ENCODE measurements around the gene KATNB1.
"Not testable (repeated sequence)": the region's sequence is repeated elsewhere in the genome, so short reads cannot be mapped to it uniquely, and the experiment has no call there.

KATNB1 gene

DNA sequence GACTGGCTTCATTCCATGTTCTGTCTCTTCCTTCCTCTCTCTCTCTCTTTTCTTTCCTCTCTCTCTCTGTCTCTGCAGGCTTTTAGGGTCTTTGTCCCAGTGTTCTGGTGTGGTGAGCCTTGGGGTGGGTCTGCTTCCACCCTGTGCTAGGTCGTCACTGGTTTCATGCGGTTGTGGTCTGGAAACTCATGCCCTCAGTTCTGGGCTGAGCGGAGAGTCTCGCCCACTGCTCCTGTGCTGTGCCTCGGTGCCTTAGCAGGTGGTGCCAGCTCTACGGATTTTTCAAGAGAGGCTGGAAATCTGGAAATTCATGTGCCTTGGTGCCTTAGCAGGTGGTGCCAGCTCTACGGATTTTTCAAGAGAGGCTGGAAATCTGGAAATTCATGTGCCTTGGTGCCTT, 10.7 kb downstream of the KATNB1 start:
- not testable (repeated sequence) for DNase-seq

DNA sequence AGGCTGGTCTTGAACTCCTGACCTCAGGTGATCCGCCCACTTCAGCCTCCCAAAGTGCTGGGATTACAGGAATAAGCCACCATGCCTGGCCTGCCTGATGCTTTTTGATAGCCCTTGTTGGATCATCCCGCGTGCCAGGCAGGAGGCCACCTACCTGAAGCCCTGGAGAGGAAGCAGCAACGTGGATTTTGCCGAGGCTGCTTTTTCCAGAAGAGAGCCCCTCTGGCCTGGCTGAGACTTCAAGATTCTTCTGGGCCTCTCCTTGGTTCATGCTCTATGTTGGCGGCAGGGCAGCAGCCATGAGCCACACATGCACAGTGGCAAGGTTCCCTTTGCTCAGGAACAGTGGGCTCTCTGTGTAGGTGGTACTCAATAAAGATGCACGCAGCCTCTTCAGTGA, 11.5 kb downstream of the KATNB1 start:
- DNase-seq, result no peak

DNA sequence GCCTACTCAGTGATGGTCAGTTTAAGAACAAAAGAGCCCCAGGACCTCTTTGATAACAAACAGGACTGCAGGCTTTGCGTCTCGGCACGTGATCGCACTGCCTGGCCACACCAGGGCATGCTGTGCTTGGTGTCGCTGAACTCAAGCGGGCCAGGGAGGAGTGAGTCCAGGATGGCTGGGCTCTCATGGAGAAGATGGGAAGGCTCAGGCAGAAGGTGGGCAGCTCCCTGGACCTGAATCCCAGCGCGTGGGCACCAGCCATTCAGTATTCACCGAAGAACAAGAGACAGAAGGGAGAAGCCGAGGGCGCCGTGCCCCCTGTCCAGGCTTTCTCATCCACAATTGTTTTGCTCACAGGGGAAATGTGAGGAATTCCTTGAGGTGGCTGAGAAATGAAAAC, 11.9 kb downstream of the KATNB1 start:
- DNase-seq, result no peak

DNA sequence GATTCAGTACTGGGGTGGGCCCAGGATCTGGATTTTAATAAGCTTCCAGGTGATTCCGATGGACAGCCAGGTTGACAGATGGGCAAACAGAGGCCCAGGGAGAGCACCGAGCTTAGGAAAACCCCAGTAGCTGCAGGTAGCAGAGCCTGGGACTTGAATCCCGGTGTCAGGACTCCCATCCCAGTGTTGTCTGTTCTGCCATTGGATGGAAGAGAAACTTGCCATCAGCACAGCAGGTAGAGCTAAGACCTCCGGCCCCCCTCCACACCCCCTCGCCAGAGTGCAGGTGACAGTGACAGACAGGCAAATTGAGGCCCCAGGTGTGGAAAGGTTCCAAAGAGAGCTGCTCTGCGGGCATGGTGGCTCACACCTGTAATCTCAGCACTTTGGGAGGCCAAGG, 12.4 kb downstream of the KATNB1 start:
- DNase-seq, result no peak

DNA sequence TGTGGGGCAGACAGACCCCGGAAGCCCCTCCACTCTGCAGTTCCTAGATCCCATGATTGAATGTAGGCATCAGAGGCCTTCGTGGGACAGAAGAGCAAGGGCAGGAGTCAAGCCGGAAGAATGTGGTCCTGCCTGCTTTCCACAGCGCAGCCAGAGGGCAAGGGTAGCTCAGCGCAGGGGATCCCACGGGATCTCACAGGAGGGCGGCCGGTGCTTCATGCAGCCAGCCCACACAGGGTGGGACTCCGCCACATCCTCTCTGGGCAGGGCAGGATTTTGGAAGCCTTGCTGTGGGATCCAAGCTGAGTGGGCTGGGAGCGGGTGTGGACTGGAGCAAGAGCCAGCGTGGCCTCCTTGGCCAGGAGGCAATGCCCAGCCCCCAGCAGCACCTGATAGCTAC, 13.0 kb downstream of the KATNB1 start:
- DNase-seq, result no peak

DNA sequence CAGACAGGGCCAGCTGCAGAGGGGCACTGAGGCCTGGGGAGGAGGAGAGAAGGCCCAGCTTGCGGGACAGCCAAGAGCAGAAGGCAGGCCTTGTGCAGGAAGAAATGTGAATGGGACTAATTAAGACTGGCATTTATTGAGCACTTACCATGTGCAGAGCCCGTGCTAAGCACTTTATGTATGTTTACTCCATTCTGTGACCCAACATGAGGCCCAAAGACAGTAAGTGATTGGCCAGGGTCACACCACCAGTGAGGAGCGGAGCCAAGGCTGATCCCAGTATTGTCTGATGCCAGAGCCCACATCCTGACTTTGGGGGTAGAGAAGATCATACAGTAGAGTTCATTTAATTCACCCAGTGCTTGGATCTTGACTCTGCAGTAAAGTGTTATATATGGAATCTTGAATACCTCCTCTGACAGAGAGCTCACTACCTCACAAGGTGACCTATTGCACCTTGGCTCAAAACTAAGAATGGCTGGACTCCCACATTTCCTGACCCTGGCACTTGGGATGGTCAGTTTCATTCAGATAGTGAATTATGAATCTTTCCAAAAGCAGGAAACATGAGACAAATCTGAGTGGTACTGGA, 13.6 kb downstream of the KATNB1 start:
- DNase-seq, result no peak

DNA sequence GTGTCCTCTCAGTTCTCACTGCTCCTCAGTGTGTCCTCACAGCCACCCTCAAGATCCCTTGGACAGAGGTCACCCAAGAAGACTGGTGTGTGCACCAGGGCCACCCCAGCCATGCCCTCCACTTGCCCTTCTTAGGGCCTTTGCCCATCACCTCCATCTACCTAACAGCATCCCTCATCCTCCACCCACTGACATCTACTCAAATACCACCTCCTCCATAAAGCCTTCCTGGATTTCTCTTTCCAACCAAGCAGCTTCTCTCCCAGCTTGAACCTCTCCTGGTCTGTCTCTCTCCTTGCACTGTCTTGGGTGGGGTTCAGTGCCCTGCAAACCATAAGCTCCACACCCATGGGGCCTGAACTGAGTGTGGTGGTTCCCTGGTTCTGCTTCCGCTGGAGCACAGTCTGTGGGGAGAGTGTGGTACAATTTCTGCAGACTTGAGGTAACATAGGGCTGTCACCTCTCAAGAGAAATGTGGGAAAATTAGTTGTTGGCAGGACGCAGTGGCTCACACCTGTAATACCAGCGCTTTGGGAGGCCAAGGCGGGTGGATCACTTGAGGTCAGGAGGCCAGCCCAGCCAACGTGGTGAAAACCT, 14.4 kb downstream of the KATNB1 start:
- no peak for DNase-seq

DNA sequence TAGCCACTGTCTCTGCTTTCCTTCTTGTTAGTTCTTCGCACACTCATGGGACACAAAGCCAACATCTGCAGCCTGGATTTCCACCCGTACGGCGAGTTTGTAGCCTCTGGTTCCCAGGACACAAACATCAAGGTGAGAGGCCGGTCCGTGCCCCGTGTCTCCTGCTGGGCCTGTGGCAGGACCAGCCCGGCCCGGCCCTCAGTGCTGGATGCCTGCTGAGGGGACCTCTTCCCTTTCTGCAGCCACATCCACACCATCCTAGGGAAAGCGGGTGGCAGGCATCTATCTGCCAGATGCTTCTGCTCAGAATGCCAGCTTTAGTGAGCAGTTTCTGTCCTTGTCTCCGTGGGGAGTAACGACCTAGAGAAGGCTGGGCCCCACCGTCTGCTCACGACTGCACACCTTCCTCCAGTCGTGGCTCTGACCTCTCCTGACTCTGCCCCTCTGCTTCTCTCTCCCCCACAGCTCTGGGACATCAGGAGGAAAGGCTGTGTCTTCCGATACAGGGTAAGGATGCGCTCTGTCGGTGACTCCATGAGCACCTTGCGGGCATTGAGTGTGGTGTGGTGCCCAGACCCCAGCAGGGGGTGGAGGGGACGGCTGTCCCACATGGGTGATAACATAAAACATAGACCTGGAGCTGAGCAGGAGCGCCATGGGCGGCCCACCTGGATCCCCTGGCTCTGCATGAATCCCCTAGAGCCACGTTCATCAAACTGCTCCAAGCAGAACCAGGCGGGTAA, 15.4 kb downstream of the KATNB1 start:
- no peak for DNase-seq

DNA sequence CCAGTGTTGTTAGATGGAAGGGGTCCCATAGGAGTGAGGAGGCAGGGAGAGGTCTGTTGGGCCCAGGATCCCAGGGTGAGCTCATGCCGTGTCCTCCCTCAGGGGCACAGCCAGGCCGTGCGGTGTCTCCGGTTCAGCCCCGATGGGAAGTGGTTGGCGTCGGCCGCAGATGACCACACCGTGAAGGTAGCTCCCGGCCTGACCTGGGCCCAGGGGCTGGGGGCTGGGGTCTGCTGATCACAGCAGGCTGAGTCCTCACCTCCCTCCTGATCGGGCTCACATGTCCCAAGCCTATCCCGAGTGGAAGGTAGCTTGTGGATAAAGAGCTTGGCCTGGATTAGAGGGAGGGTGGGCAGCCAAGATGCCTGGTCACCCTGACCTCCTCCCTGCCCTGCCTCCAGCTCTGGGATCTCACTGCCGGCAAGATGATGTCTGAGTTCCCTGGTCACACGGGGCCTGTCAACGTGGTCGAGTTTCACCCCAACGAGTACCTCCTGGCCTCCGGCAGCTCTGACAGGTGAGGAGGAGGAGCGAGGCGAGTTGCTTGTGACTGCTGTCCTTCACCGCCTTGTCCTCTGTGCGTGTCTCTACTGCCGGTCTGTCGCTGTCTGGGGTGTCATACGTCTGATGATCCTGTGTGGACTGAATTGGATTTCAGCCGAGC, 16.1 kb downstream of the KATNB1 start:
- DNase-seq, result no peak

DNA sequence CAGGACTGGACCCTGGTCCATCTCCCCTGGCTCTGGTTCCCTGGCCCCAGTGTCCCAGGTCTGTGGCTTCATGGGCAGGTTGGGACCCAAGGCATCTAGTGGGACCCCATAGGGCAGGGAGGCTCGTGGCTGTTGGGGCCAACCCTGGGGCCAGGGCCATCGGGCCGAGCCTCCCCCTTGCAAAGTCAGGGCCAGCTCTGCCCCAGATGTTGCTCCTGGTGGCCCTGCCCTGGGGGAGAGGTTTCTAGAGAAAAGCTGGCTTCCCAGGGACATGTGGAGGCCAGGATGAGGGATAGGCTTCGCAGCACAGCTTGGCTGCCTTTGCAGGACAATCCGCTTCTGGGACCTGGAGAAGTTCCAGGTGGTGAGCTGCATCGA, 16.6 kb downstream of the KATNB1 start:
- DNase-seq, result no peak

DNA sequence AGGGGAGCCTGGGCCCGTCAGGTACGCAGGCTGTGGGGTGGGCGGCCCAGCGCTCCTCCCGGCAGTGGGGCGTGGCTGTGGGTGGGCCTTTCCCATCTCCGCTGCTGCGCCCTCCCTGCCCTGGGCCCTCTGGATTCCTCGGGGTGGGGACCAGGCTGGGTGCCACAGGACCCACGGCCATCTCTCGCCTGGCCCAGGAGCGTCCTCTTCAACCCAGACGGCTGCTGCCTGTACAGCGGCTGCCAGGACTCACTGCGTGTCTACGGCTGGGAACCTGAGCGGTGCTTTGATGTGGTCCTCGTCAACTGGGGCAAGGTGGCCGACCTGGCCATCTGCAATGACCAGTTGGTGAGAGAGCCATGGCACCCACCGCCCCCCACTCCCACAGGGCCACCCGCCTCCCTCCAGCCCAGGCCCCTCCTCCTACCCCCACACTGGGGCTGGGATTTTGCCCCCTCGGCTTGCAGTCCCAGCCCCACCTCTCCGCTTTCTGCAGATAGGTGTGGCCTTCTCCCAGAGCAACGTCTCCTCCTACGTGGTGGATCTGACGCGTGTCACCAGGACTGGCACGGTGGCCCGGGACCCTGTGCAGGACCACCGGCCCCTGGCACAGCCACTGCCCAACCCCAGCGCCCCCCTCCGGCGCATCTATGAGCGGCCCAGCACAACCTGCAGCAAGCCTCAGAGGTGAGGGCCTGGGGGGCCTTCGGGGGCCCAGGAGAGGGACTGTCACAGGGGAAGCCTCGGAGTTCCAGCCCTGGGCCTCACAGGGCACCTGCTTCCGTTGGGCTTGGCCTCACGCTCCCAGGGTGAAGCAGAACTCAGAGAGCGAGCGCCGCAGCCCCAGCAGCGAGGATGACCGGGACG, 17.2 kb downstream of the KATNB1 start:
- no peak for DNase-seq

DNA sequence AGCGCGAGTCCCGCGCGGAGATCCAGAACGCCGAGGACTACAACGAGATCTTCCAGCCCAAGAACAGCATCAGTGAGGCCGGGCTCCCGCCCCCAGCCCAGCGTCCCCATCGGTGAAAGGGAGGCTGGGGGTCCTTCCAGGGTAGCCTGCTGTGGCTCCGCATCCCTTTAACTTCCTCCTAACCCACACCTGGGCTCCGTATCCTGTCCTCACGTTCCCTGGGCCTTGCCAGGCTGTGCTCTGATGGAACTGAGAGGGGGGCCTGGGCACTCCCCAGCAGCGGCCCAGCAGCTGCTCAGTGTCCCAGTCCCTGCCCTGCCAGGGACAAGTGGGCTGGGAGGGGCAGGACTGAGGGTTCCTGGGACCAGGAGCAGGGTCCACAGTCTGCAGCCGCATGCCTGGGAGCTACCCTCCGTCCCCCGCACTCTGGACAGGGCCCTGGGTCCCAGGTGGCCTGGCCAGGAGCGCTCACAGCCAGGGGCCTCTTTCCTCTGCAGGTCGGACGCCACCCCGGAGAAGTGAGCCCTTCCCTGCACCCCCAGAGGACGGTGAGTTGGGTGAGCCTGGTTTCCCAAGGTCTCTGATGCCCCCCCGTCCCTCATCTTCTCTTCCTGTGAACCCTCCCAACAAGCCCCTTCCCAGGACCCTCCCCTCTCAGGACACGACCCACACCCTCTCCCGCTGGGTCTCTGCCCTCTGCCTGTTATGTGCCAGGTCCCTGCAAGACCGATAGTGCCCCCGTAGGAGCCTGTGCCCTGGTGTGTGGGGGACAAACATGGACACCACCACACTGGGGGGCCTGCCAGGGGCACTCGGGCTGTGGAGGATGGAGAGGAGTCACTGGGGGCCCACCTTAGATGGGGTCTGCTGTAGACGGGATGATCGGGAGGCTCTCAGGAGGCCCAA, 18.1 kb downstream of the KATNB1 start:
- DNase-seq, result no peak

DNA sequence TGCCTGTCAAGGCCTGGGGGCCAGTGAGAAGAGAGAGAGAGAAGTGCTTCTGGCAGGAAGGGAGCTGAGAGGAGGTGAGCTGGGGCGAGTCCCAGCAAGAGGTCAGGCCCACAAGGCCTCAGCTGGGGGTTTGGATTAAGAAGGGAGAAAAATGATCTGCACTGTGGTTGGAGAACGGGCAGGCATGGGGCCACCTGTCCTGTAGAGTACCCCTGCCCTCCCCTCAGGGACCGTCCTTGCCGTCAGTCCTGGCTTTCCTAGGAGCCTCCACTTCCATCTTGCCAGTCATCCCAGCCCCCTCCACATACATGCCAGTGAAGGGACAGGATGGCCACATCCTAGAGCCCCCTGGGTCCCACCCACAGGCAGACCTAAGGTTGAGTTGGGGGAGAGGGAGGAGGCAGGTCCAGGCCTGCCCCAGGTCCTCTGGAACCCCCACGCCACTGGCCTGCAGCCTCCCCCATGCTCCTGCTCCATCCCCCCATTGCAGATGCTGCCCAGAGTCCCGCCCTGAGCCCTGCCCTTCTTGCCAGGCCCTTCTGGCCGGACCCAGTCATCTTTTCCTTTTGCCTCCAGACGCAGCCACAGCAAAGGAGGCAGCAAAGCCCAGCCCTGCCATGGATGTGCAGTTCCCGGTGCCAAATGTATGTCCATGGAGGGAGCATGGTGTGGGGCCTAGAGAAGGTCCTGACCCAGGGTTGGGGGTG, 18.9 kb downstream of the KATNB1 start:
- no peak for DNase-seq

DNA sequence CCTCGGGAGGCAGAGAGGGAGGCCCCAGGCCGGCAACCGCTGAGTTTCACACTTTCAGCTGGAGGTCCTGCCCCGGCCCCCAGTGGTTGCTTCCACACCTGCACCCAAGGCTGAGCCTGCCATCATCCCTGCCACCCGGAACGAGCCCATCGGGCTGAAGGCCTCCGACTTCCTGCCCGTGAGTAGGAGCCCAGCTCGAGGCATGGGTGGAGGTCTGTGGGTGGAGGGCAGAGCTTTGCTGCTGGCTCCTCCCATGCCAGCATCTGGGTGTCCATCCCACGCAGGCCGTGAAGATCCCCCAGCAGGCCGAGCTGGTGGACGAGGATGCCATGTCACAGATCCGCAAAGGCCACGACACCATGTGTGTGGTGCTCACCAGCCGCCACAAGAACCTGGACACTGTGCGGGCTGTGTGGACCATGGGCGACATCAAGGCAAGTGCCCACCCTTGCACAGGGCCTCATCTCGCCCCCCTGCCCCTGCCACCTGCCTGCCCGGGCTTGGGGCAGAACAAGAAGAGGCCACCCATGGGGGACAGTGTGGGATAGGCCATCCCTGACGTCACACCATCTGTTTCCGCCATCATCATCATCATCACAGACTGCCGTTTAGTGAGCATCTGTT, 19.6 kb downstream of the KATNB1 start:
- DNase-seq, result no peak

DNA sequence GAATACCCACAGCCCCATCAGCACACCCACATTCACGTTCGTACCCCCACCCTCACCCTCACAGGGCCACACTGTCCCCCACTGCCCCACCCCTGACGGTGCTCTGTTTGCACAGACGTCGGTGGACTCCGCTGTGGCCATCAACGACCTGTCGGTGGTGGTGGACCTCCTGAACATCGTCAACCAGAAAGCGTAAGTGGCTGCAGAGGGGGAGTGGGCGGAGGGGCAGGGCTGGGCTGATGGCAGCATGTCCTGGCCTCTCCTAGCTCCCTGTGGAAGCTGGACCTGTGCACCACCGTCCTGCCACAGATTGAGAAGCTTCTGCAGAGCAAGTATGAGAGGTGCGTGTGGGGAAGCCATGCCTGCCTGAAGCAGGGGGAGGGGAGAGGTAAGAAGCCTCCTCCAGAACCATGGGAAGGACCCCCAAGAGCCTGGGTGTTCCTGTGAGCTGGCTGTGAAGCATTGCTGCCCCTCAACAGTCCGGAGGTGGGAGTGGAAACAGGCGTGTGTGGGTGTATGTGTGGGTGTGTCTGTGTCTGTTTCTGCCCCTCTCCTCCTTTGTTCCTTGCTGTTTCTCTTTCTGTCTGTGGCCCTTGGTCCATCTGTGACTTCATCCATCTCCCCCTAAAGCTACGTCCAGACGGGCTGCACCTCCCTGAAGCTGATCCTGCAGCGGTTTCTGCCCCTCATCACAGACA, 20.3 kb downstream of the KATNB1 start:
- DNase-seq, result no peak

DNA sequence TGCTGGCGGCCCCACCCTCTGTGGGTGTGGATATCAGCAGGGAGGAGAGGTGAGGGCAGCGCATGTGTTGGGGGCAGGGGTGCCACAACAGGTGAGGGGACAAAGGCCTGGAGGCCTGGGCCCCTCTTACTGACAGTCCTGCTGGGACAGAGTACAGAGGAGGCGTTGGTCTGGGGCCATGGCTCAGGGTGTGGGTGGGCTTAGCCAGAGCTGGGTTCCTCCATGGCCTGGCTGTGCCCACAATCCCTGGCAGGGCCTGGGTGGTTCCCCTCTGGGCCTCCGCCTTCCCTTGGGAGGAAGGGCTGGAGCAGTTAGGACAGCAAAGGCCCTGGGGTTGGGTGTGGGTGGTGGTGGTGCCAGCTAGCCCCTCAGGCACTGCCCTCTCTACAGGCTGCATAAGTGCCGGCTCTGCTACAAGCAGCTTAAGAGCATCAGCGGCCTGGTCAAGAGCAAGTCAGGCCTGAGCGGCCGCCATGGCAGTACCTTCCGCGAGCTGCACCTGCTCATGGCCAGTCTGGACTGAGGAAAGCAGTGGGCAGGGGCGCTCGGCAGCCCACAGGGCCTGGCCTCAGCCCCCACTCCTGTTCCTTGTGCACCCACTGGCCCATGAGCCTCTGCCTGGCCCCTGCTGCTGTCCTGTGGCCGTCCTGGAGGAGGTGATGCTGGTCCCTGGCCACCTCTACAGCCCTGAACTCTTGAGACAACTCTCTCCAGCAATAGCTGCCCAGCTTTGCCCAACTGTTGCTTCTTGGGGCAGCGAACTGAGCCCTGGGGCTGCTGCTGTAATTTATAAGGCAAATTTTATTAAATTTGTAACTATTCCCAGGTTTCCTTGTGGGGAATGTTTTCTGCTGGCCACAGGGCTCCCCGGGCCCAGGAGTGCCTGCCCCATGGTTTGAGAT, 21.1 kb downstream of the KATNB1 start:
- no peak for DNase-seq

DNA sequence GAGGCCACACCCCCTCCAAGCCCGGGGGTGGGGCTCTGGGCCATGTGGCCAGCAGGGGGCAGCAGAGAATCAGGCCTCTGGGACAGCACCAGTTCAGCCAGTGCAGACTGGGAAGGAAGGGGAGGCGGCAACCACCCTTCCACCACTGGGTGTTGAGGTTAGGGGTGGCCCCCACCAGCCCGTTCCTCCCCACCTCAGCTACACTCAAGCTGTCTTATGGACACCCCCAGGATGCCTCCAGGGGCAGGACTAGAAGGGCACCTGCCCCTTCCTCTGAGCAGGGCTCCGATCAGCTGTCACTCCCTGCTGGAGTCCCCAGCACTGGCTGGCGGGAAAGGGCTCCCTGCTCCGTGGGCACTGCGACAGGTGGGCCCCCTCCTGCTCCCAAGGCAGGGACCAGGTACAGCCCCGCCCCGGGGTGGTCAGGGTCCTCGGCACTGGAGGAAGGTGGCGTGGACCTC, 21.8 kb downstream of the KATNB1 start:
- peak; percentile 19 for DNase-seq

DNA sequence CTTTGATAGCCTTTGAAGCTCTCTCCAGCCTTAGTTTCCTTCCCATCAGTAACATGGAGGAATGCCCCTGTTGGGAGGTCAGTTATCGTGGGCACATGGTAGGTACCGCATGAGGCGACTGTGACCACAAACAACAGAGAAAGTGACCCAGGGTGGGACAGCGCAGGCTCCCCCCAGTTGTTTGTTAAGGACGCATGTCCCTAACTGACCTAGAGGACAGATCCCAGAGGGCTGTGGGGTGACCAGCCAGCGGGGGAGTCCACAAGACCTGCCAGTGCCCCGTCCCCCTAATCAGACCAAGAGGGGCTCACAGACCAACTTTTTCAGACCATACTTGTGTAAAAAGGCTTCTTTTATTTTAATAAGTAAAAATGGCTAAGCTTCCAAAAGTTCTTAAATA, 22.3 kb downstream of the KATNB1 start:
- no peak for DNase-seq
